ENCODE data around the gene DAB1.

DAB1 gene

GRCh38 chr1:57210881-57211280 is 213.0 kb downstream of the DAB1 start:
- Histone ChIP-seq H3K9me3 (ENCODE audit: control insufficient read depth, insufficient read depth, low read length) (no peaks in the 10 kb centered on the region), H3K9me2 (replicated peaks; ENCODE audit: control insufficient read depth, low read length) (no peaks in the 10 kb centered on the region), H3K4me2 (ENCODE audit: low read length) (no peak overlapping the region), H3K4me1 (ENCODE audit: control insufficient read depth, low read length) (no peaks in the 10 kb centered on the region), H3K36me3 (ENCODE audit: control insufficient read depth, low read length) (no peaks in the 10 kb centered on the region), H3K4me3 (ENCODE audit: low read length) (no peak overlapping the region), H4K20me1 (ENCODE audit: control insufficient read depth, insufficient read depth, low read depth, low read length) (no peaks in the 10 kb centered on the region), H3K27ac (ENCODE audit: low read depth, low read length) (no peak overlapping the region), H3K79me2 (ENCODE audit: control insufficient read depth, low read length) (no peaks in the 10 kb centered on the region), H3F3A (ENCODE audit: control insufficient read depth, insufficient read depth) (no peaks in the 10 kb centered on the region), H3K27me3 (ENCODE audit: control insufficient read depth, low read length) (no peaks in the 10 kb centered on the region)
- TF ChIP-seq EZH2phosphoT487 (IDR thresholded peaks at IDR 0.05; ENCODE audit: borderline replicate concordance, low read length): no peak
- TF ChIP-seq CTCF (IDR thresholded peaks at IDR 0.05; ENCODE audit: low read depth, low read length, poor library complexity, severe bottlenecking): no peak

- H3K9me2 ChIP-seq (replicated peaks; ENCODE audit: control insufficient read depth, low read length): no peaks in the 10 kb centered on the region
- no peak overlapping the region for H3K4me3 ChIP-seq (ENCODE audit: low read length)
- H3K4me2 ChIP-seq (ENCODE audit: low read length): no peak overlapping the region
- no peak for TF ChIP-seq EZH2phosphoT487 (IDR thresholded peaks at IDR 0.05; ENCODE audit: borderline replicate concordance, low read length)
- no peak for TF ChIP-seq CTCF (IDR thresholded peaks at IDR 0.05; ENCODE audit: low read depth, low read length, poor library complexity, severe bottlenecking)
- no peaks in the 10 kb centered on the region for H3K79me2 ChIP-seq (ENCODE audit: control insufficient read depth, low read length)
- no peak overlapping the region for H3K27ac ChIP-seq (ENCODE audit: low read depth, low read length)
- no peaks in the 10 kb centered on the region for H3F3A ChIP-seq (ENCODE audit: control insufficient read depth, insufficient read depth)
- H3K27me3 ChIP-seq (ENCODE audit: control insufficient read depth, low read length): no peaks in the 10 kb centered on the region
- H3K4me1 ChIP-seq (ENCODE audit: control insufficient read depth, low read length): no peaks in the 10 kb centered on the region
- H4K20me1 ChIP-seq (ENCODE audit: control insufficient read depth, insufficient read depth, low read depth, low read length): no peaks in the 10 kb centered on the region
- H3K9me3 ChIP-seq (ENCODE audit: control insufficient read depth, insufficient read depth, low read length): no peaks in the 10 kb centered on the region
- H3K36me3 ChIP-seq (ENCODE audit: control insufficient read depth, low read length): no peaks in the 10 kb centered on the region
Measured at GRCh38 chr1:57209495-57209894, 214.4 kb downstream of the DAB1 start.

GRCh38 chr1:57208741-57209302 is 215.0 kb downstream of the DAB1 start:
- Histone ChIP-seq H3K4me3 (ENCODE audit: low read length) (no peak overlapping the region), H3K4me2 (ENCODE audit: low read length) (no peak overlapping the region), H3K9me2 (replicated peaks; ENCODE audit: control insufficient read depth, low read length) (no peaks in the 10 kb centered on the region), H3K27me3 (ENCODE audit: control insufficient read depth, low read length) (no peaks in the 10 kb centered on the region), H4K20me1 (ENCODE audit: control insufficient read depth, insufficient read depth, low read depth, low read length) (no peaks in the 10 kb centered on the region), H3K9me3 (ENCODE audit: control insufficient read depth, insufficient read depth, low read length) (no peaks in the 10 kb centered on the region), H3K79me2 (ENCODE audit: control insufficient read depth, low read length) (no peaks in the 10 kb centered on the region), H3F3A (ENCODE audit: control insufficient read depth, insufficient read depth) (no peaks in the 10 kb centered on the region), H3K27ac (ENCODE audit: low read depth, low read length) (no peak overlapping the region), H3K4me1 (ENCODE audit: control insufficient read depth, low read length) (no peaks in the 10 kb centered on the region), H3K36me3 (ENCODE audit: control insufficient read depth, low read length) (no peaks in the 10 kb centered on the region)
- TF ChIP-seq EZH2phosphoT487 (IDR thresholded peaks at IDR 0.05; ENCODE audit: borderline replicate concordance, low read length) (no peak), CTCF (IDR thresholded peaks at IDR 0.05; ENCODE audit: low read depth, low read length, poor library complexity, severe bottlenecking) (no peak)

Data from DOHH2 (cell line).